Fibroblast of the conjunctiva (primary cell): Measurements from ENCODE around the gene JPH3.
A peak's percentile ranks its signal among the peaks of the same experiment; 100 is the strongest.
"Not testable (repeated sequence)": the region's sequence is repeated elsewhere in the genome, so short reads cannot be mapped to it uniquely, and the experiment has no call there.

Experiments used
- DNase-seq: peaks from one replicate; pipeline ENCODE4 v3.0.0-alpha.2; 2010; ENCODE audit warnings: low read depth

The JPH3 gene

GRCh38 chr16:87715658-87716057, 113.3 kb downstream of the JPH3 start:
- DNase-seq, result no peak

DNA sequence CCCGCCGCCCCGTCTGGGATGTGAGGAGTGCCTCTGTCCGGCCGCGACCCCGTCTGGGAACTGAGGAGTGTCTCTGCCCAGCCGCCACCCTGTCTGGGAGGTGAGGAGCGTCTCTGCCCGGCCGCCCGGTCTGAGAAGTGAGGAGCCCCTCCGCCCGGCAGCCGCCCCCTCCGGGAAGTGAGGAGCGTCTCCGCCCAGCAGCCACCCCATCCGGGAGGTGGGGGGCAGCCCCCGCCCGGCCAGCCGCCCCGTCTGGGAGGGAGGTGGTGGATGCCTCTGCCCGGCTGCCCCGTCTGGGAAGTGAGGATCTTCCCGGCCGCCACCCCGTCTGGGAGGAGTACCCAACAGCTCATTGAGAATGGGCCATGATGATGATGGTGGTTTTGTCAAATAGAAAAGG, 116.5 kb downstream of the JPH3 start:
- DNase-seq, result not testable (repeated sequence)

DNA sequence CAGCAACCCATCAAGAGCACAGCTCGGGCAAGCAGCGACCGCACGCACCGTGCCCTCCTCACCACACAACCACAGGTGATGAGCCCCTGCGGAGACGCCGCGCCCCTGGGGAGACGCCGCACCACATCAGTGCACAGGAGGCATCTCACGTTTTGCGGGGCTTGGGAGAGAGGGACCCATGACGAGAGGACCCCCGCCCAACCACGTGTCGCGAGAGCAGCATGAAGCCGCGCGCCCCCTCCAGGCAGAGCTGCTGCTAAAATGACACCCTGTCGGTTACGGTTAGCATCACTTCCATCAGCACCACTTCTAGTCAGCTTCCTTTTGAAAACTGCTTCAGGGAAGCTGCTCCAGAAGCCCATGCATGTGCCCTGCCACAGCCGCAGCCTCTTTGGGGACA, 118.1 kb downstream of the JPH3 start:
- DNase-seq, result no peak

- DNase-seq, result no peak
Measured at GRCh38 chr16:87721622-87722585, 119.6 kb downstream of the JPH3 start.

DNA sequence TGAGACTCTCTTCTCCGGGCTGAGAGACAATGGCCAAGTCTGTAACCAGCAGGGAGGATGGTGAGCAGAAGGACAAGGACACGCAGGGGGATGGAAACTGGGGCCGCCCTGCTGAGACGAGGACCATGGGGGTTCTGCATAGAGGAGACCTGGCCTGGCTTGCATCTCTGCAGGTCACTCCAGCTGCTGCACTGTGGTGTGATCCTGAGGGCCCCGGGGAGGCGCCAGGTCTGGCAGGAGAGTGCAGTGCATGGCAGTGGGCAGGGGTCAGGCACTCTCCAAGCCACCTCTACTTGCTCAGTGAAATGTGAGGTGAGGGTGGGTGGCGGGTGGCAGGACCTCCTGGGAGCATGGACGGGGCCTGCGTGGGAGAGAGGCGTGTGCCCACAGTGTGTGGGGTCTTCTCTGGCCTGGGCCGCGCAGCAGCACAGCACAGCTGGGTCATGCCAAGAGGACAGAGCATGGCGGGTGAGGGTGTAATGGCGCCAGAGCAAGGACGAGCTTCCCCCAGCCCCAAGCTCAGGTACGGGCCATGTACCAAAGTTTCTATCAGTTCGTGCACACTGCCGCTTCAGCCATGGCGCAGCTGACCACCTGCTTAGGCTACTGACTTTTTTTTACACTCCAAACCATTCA, 120.4 kb downstream of the JPH3 start:
- DNase-seq, result no peak

DNA sequence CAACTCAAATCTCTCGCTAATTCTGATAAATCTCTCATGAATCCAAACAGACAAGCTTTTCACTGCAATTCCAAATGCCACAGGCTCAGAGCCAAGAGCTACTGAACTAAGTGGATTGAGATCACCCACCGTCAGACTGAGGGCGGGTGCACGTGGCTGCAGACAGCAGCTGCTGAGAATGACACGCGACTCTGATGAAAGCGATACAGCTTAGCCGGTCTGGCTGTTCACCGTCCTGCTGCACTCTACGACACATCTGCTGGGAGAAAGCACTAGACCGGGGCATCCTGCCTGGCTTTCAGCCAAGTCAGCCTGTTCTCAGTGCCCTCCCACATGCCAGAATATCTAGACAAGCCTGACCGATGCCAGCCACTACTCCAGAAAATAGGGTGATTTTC, 120.9 kb downstream of the JPH3 start:
- peak; percentile 26 for DNase-seq

GRCh38 chr16:87724490-87725291, 122.4 kb downstream of the JPH3 start:
- no peak for DNase-seq

GRCh38 chr16:87725596-87726235, 123.4 kb downstream of the JPH3 start:
- DNase-seq, result no peak

- not testable (repeated sequence) for DNase-seq
Measured at GRCh38 chr16:87726577-87726976, 124.3 kb downstream of the JPH3 start.

DNA sequence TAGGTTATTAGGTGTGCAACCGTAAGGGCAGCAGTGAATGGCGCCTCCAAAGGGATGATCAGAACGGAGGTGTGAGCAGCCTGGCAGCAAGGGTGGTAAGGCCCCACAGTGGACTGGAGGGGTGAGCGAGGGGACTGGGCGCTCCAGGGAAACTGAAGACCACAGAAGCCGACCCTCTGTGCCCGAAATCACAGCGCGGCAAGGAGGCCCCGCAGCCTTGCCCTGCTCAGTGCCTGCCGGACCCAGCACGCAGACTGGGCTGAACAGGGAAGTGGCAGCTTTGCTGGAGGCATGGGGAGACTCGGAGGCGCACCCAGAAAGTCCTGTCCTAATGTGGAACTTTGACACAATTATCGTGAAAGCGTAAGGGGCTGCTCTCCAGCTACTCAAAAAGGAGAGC, 125.0 kb downstream of the JPH3 start:
- no peak for DNase-seq

DNA sequence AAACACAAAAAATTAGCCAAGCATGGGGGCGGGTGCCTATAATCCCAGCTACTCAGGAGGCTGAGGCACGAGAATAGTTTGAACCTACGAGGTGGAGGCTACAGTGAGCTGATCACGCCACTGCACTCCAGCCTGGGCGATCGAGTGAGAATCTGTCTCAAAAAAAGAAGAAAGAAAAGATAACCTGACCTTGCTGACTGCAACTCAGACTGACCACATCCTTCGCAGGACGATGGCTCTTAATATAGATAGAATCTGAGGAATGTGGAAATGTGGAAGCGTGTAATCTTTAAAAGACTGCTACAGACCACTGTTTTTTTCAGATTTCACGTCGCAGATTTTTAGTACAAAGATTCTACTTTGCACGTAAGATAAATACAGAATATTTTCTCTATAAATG, 125.7 kb downstream of the JPH3 start:
- DNase-seq, result no peak

GRCh38 chr16:87729266-87729954, 127.1 kb downstream of the JPH3 start:
- no peak for DNase-seq

DNA sequence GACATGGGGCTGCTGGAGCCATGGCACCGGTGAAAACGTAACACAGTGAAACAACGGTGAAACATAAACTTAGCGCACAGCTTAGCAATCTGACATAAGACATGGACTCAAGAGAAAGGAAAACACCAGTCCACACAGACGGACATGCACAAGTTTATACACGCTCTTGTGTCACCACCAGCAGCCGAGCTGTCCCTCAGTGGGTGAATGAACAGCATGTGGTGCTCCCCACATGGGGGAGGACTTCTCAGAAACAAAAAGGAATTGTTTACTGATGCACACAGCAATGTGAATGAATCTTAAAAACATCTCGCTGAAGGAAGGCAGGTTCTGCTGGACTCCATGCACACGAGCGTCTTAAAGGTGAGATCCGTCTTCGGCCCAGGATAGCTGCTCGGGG, 129.3 kb downstream of the JPH3 start:
- no peak for DNase-seq

DNA sequence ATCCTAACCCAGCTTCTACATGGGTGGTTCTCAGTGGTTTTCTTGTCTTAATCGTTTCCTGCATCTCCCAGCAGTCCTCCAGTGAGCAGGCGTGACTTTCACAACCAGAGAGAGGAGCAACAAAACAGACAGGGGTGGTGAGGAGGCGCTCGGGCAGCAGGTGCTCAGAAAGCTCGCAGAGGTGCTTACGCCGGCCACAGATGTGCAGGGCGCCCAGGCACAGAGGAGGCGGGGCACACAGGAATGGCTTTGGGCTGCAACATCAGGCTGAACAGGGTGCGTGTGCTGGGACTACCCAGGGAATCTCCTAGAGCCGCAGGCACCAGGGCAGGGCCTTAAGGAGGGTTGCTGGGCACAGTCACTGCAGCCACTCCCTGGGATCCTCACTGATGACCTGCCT, 130.9 kb downstream of the JPH3 start:
- no peak for DNase-seq

DNA sequence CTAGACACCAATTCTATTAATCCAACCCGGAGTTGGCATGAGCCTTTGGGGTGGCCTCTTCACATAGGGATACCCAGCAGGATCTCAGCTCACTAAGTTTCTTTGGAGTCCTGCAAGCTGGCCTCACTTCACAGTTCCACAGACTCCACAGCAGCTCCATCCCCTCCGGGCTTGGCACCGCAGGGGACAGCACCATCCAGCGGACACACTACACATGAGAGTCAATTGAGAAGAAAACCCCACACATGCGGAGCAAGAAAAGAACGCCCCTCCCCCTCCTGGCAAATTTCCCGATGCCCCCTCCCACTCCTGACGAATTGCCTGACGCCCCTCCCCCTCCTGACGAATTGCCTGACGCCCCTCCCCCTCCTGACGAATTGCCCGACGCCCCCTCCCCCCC, 132.3 kb downstream of the JPH3 start:
- DNase-seq, result no peak

DNA sequence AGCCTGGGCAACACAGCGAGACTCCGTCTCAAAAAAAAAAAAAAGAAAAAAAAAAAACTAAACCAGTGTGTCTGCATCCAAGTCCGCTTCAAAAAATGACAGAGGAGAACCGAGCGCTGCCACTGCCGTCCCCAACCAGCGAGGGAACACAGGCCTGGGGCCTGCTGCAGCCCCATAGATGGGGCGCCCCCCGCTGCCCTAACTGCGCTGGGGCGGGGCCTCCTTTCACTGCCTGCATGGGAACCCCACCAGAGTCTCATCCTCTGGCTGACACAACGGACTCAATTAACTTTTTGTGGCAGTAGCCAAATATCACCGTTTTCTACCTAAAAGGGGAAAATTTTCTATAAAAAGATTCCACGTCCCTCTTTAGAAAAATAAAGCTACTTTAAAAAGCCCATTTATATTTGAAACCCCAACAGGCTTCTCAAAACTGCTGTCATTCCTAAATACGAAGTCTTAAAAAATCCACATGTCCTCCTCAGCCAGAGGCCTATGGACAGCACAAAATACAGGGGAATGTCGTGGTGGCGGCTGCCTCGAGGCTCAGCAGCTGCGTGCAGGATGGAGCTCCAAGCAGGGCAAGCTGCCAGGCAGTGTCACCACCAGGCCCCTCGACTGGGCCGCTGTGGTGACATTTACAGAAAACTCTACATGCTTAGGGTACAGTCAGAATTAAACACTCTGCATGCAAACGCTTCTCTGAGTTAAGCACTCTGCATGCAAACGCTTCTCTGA, 133.1 kb downstream of the JPH3 start:
- no peak for DNase-seq

- no peak for DNase-seq
Measured at GRCh38 chr16:87736008-87736382, 133.7 kb downstream of the JPH3 start.

- DNase-seq, result no peak
Measured at GRCh38 chr16:87739801-87740200, 137.5 kb downstream of the JPH3 start.

- no peak for DNase-seq
Measured at GRCh38 chr16:87740441-87740840, 138.1 kb downstream of the JPH3 start.

- DNase-seq, result no peak
Measured at GRCh38 chr16:87740909-87741424, 138.7 kb downstream of the JPH3 start.
